HG03064 (cell line): ENCODE measurements around the gene KRTAP21-3.

ENCODE experiments used
- ATAC-seq: cut with Tn5 transposase; IDR thresholded peaks from one replicate; pipeline ENCODE4 v1.9.1; 2021; ENCODE audit warnings: low read depth; ENCODE audit not compliant: unreplicated experiment

KRTAP21-3 gene

DNA sequence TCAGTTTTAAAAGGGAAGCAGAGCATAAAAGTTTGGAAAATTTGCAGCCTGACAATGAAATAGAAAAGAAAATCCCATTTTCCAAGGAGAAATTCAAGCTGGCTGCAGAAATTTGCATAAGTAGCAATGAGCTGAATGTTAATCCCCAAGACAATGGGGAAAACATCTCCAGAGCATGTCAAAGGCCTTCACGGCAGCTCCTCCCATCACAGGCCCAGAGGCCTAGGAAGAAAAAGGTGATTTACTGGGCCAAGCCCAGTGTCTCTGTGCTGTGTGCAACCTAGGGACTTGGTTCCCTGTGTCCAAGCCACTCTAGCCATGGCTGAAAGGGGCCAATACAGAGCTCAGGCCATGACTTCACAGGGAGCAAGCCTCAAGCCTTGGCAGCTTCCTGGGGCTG lies 49.8 kb downstream of the KRTAP21-3 start:
- no peak for ATAC-seq
